H1 (cell line): Measurements from ENCODE around the gene TMEM198. TPM values are rescaled to one million over a fixed set of nuclear protein-coding genes. Genes with fewer than 3 reads are reported as not detected.

Source experiments
- KDM4A ChIP-seq: IDR thresholded peaks from one replicate; pipeline ENCODE4 v1.7.1; 2012; ENCODE audit warnings: low read depth, mild to moderate bottlenecking, moderate library complexity, low read length, inconsistent platforms; ENCODE audit not compliant: severe bottlenecking
- PHF8 ChIP-seq: fragments of 200-600 bp; sonication (generic); conservative IDR thresholded peaks from 2 replicates; pipeline ENCODE4 v1.7.1; 2012; ENCODE audit warnings: low read depth, mild to moderate bottlenecking, inconsistent platforms, low read length, moderate library complexity
- RFX5 ChIP-seq: IDR thresholded peaks from 2 replicates; pipeline ENCODE4 v1.6.1; 2011; ENCODE audit warnings: low read depth, low read length, improper control_type of control experiment, borderline replicate concordance
- SIN3A ChIP-seq, 2 experiments: IDR thresholded peaks in 1 of 2; conservative IDR thresholded peaks in 1 of 2; 2 replicates each; pipeline ENCODE4 v1.6.1; 2011 to 2012; ENCODE audit warnings: low read length in 2 of 2, improper control_type of control experiment in 1 of 2, low read depth in 1 of 2, mild to moderate bottlenecking in 1 of 2
- polyA plus RNA-seq, 7 experiments: library from polyadenylated mRNA; depleted of rRNA in 3 of 7; stranded (reverse) in 5 of 7; unstranded in 2 of 7; fragments of >200 nt in 5 of 7; fragments of 200-250 nt in 2 of 7; gene quantifications; 1 replicate in 5 of 7; 2 replicates in 1 of 7; 4 replicates in 1 of 7; pipeline versions ENCODE4 v1.2.1 to v1.2.3, GENCODE V29; 2011 to 2013; ENCODE audit warnings: missing spikeins in 2 of 7, mixed read lengths in 2 of 7
- total RNA-seq: library from RNA; stranded (reverse); fragmentation: NEBNext Ultra II Directional; extraction: Animal tissue kit (Norgen Biotek cat#: 25700); gene quantifications from 2 replicates; pipeline ENCODE4 v1.2.1, GENCODE V29; 2021

Gene TMEM198
- total and polyA plus RNA-seq, 2 of the 8 experiments (the other 6 are each of a cell fraction or from before 2014, with no cell fraction given): 10.2 to 10.4 TPM

DNA sequence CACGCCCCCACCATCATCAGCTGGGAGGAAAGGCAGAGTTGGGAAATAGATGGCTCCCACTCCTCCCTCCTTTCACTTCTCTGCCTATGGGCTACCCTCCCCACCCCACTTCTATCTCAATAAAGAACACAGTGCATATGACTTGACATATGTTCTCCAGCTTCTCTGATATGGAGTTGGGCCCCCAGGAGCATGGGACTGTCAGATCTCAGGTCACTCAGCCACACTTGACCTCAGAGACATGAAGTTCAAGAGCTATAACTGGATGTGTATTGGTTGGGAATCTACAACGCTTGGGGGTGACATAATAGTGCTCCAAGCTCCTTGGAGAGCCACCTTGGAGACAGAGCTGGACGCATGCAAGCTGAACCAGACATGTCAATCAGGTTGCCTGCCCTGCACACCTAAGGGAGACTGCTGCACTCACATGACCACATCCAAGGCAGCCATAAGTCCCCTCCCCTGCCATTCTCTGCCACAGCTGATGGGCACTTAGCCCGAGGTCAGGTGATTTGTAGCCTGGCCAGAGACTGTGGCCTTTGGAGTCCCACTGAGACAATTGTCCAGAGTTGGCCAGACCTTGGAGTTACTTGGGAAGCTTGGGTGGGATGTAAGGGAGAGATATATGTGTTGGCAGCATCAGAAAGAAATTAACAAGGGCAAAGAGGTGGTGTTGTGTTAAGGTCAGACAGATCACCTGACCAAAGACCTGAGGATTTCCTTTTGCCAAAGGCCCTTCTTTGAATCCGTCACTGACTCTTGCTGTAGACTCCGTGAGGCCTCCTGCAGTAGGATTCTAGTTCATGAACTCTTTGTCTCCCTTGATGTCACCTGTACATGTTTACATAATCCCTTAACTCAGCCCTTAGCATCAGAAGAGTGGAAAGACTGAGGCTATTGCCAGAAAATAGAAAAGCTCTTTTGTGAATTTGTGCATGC, 32.0 kb downstream of the TMEM198 start (continued):
- TF ChIP-seq RFX5 (no peak), SIN3A (conservative IDR thresholded peaks at IDR 0.05 in 1 of 2, IDR thresholded peaks at IDR 0.05 in 1 of 2; ENCODE audit: low read depth in 1 of 2, low read length in 2 of 2) (no peak), KDM4A (no peak), PHF8 (no peak)
